Caco-2 (cell line): Measurements from ENCODE around the gene FBXL16. TPM values are rescaled to one million over a fixed set of nuclear protein-coding genes. Genes with fewer than 3 reads are reported as not detected.

Experiments
- BruUV-seq: library from RNA; stranded (reverse); fragments of 400-500 nt; replicated peaks from 2 replicates; lab custom pipeline; 2021; lab: Mats Ljungman, UMichigan
- CTCF ChIA-PET: fragments of 300-600 bp; sonication (Branson Sonifier 250); formaldehyde crosslinking; loops from one replicate; lab custom pipeline; 2022; ENCODE audit warnings: antibody characterized with exemption; lab: Charles Lee
- POLR2A ChIA-PET: fragments of 300-600 bp; sonication (Branson Sonifier 250); formaldehyde crosslinking; loops from one replicate; lab custom pipeline; 2022; ENCODE audit warnings: antibody characterized with exemption; lab: Charles Lee
- DNase-seq, 2 experiments: peaks; one replicate each; pipeline versions ENCODE4 v3.0.0 to v3.0.0-alpha.2; 2020 to 2022
- H3K27me3 ChIP-seq: replicated peaks from 2 replicates; pipeline ENCODE4 v1.6.0; 2011; ENCODE audit warnings: low read length; ENCODE audit not compliant: control insufficient read depth, insufficient read depth
- H3K36me3 ChIP-seq: 2 replicates; pipeline ENCODE4 v1.5.1; 2011; ENCODE audit warnings: low read length; ENCODE audit not compliant: control insufficient read depth, insufficient read depth
- H3K4me1 ChIP-seq: fragments of 250-450 bp; sonication (Bioruptor Pico); 2 replicates; pipeline ENCODE4 v1.5.1; 2020; ENCODE audit warnings: mild to moderate bottlenecking
- H3K4me3 ChIP-seq: 2 replicates; pipeline ENCODE4 v1.5.1; 2011; ENCODE audit warnings: low read depth, mild to moderate bottlenecking, control low read depth, low read length
- H3K9me3 ChIP-seq: fragments of 250-450 bp; sonication (Bioruptor Pico); 2 replicates; pipeline ENCODE4 v1.5.1; 2020; ENCODE audit warnings: mild to moderate bottlenecking, moderate library complexity
- H3K27ac Mint-ChIP-seq: one replicate; pipeline ENCODE4 v1.8.0; 2022; ENCODE audit warnings: mixed read lengths; ENCODE audit not compliant: unreplicated experiment
- H3K27me3 Mint-ChIP-seq: one replicate; pipeline ENCODE4 v1.8.0; 2022; ENCODE audit warnings: mixed read lengths; ENCODE audit not compliant: insufficient read depth, unreplicated experiment
- H3K36me3 Mint-ChIP-seq: one replicate; pipeline ENCODE4 v1.8.0; 2022; ENCODE audit warnings: mild to moderate bottlenecking, mixed read lengths; ENCODE audit not compliant: insufficient read depth, unreplicated experiment
- H3K4me1 Mint-ChIP-seq: one replicate; pipeline ENCODE4 v1.8.0; 2022; ENCODE audit warnings: low read depth, mixed read lengths; ENCODE audit not compliant: unreplicated experiment
- H3K4me3 Mint-ChIP-seq: one replicate; pipeline ENCODE4 v1.8.0; 2022; ENCODE audit warnings: mild to moderate bottlenecking, moderate library complexity, mixed read lengths; ENCODE audit not compliant: unreplicated experiment
- H3K9me3 Mint-ChIP-seq: one replicate; pipeline ENCODE4 v1.8.0; 2022; ENCODE audit warnings: mixed read lengths; ENCODE audit not compliant: unreplicated experiment
- intact Hi-C: fragments of 100-400 bp; cut with micrococcal nuclease; formaldehyde crosslinking; loops from one replicate; pipeline ENCODE4 v1.10.0; 2022; ENCODE audit not compliant: unreplicated experiment
- total RNA-seq: library from RNA; stranded (reverse); gene quantifications from 2 replicates; pipeline ENCODE4 v1.2.3, GENCODE V29; 2022
- TF ChIP-seq, protein P1 (sequence below), 2 experiments: fragments of 200-600 bp in 1 of 2; IDR thresholded peaks; 1 replicate in 1 of 2; 2 replicates in 1 of 2; pipeline versions ENCODE4 v1.5.1 to v1.8.0; 2011 to 2022; ENCODE audit warnings: antibody characterized with exemption in 1 of 2, control low read depth in 1 of 2, inconsistent platforms in 1 of 2, low read depth in 1 of 2, low read length in 1 of 2, mild to moderate bottlenecking in 1 of 2, moderate library complexity in 1 of 2; ENCODE audit not compliant: insufficient read depth in 1 of 2, severe bottlenecking in 1 of 2, unreplicated experiment in 1 of 2

The FBXL16 gene
- total RNA-seq, 1 experiment from 2014 or later: 10.5 TPM

DNA sequence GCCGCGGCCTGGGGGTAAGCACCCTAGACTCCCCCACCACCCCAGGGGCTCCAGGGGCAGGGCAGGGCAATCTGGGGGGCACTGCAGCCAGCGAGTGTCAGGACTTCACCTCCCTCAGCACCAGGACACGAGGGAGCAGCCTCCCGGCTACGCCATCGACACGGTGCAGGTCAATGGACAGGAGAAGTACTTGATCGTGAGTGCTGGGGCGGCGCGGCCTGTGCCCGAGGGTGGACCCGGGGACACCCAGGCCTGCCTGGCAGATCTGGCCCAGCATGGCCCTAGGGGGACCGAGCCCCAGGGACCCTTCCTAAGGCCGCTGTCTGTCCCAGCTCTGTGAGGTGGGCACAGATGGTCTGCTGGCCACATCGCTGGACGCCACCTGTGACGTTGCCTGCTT lies 33.2 kb downstream of the FBXL16 start:
- ChIA-PET CTCF (no interaction called here), POLR2A (no interaction called here)
- Mint-ChIP-seq H3K36me3 (peaks cover 17% of the 10 kb centered on the region), H3K9me3 (no peaks in the 10 kb centered on the region), H3K4me3 (no peak overlapping the region), H3K27me3 (no peaks in the 10 kb centered on the region), H3K4me1 (no peaks in the 10 kb centered on the region), H3K27ac (no peak overlapping the region)
- no peak for DNase-seq
- no peaks in the 10 kb centered on the region for H3K9me3 ChIP-seq
- H3K36me3 ChIP-seq: peaks cover 5% of the 10 kb centered on the region
- intact Hi-C loops: no loop called here
- no peaks in the 10 kb centered on the region for H3K27me3 ChIP-seq
- no peaks in the 10 kb centered on the region; the same call in 1 of the 2 replicates for H3K4me1 ChIP-seq
- BruUV-seq: TSS peak; percentile 3
- no peak overlapping the region for H3K4me3 ChIP-seq
- TF ChIP-seq, protein P1, sequence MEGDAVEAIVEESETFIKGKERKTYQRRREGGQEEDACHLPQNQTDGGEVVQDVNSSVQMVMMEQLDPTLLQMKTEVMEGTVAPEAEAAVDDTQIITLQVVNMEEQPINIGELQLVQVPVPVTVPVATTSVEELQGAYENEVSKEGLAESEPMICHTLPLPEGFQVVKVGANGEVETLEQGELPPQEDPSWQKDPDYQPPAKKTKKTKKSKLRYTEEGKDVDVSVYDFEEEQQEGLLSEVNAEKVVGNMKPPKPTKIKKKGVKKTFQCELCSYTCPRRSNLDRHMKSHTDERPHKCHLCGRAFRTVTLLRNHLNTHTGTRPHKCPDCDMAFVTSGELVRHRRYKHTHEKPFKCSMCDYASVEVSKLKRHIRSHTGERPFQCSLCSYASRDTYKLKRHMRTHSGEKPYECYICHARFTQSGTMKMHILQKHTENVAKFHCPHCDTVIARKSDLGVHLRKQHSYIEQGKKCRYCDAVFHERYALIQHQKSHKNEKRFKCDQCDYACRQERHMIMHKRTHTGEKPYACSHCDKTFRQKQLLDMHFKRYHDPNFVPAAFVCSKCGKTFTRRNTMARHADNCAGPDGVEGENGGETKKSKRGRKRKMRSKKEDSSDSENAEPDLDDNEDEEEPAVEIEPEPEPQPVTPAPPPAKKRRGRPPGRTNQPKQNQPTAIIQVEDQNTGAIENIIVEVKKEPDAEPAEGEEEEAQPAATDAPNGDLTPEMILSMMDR (IDR thresholded peaks at IDR 0.05; ENCODE audit: insufficient read depth in 1 of 2, low read depth in 1 of 2, low read length in 1 of 2, severe bottlenecking in 1 of 2, unreplicated experiment in 1 of 2): no peak

DNA sequence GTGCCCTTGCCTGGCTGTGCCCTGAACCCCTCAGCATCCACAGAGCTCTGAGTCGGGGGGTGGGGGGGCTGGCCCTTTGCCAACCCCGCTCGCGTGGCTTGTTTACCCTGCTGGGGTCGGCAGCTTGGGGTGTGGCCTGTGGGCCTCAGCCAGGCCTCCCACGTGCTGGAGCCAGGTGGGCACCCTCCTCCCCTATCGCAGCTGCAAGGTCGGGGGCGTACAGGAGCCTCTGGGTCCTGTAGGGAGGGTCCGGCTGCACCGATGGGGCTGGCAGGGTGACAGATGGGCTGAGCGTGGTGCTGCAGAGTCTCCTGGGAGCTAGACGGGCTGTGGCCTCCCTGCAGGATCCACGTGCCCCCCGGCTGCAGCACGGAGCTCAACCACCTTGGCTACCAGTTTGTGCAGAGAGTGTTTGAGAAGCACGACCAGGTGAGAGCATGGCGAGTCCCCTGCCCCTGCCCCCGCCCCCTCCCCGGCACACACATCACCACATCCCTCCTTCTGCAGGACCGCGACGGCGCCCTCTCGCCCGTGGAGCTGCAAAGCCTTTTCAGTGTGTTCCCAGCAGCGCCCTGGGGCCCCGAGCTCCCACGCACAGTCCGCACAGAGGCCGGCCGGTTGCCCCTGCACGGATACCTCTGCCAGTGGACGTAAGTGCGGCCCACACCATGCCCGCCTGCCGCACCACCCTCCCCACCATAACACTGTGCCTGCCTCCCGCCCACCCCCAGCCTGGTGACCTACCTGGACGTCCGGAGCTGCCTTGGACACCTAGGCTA lies 34.1 kb downstream of the FBXL16 start:
- no peaks in the 10 kb centered on the region for H3K9me3 ChIP-seq
- H3K27me3 ChIP-seq: no peaks in the 10 kb centered on the region
- Mint-ChIP-seq H3K36me3 (peaks cover 17% of the 10 kb centered on the region), H3K4me1 (no peaks in the 10 kb centered on the region), H3K27ac (no peak overlapping the region), H3K4me3 (peak overlapping the region; percentile 40), H3K9me3 (no peaks in the 10 kb centered on the region), H3K27me3 (no peaks in the 10 kb centered on the region)
- peaks cover 5% of the 10 kb centered on the region for H3K36me3 ChIP-seq
- no peak overlapping the region for H3K4me3 ChIP-seq
- intact Hi-C loops: no loop called here
- no peak for DNase-seq
- BruUV-seq: no TSS peak
- CTCF ChIA-PET: interaction anchor here (0.6 kb wide), 1 partner anchor 9 kb away, joined by 5 read pairs; the partner anchor contains the start of gene STUB1
- TF ChIP-seq, protein P1 (IDR thresholded peaks at IDR 0.05; ENCODE audit: insufficient read depth in 1 of 2, low read depth in 1 of 2, low read length in 1 of 2, severe bottlenecking in 1 of 2, unreplicated experiment in 1 of 2): no peak
- no peaks in the 10 kb centered on the region; the same call in 1 of the 2 replicates for H3K4me1 ChIP-seq
- POLR2A ChIA-PET: no interaction called here

DNA sequence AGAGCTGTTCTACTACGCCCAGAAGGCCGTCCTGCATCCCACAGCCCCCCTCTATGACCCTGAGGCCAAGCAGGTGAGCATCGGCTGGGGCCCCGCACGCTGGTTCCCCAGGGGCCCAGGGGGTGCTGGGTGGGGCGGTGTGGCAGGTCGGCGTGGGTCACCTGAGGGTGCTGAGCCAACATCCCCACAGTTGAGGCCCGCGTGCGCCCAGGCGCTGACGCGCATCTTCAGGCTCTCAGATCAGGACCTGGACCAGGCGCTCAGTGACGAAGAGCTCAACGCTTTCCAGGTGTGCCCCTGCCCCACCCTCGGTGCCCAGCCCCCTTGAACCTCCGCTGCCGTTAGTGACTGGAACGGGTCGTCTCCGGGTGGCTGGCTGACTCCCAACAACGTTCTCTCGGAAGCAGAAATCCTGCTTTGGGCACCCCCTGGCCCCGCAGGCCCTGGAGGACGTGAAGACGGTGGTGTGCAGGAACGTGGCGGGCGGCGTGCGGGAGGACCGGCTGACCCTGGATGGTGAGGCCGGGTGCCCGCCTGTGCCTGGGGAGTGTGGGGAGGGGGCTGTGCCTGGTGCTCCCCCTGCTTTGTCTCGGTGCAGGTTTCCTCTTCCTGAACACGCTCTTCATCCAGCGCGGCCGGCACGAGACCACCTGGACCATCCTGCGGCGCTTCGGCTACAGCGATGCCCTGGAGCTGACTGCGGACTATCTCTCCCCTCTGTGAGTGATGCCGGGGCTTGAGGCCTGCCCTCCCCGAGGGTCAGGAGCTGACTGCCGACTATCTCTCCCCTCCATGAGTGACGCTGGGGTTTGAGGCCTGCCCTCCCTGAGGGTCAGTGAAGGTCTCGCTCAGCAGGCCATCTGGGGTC lies 34.9 kb downstream of the FBXL16 start:
- H3K27ac Mint-ChIP-seq: no peak overlapping the region

More for the DNA sequence above, 34.9 kb downstream of the FBXL16 start:
- Mint-ChIP-seq H3K36me3 (peaks cover 17% of the 10 kb centered on the region), H3K4me1 (no peaks in the 10 kb centered on the region), H3K9me3 (no peaks in the 10 kb centered on the region), H3K4me3 (peak overlapping the region; percentile 40), H3K27me3 (no peaks in the 10 kb centered on the region)
- Histone ChIP-seq H3K4me3 (no peak overlapping the region), H3K36me3 (peaks cover 5% of the 10 kb centered on the region), H3K27me3 (no peaks in the 10 kb centered on the region), H3K4me1 (no peaks in the 10 kb centered on the region; the same call in 1 of the 2 replicates), H3K9me3 (no peaks in the 10 kb centered on the region)
- TF ChIP-seq, protein P1 (IDR thresholded peaks at IDR 0.05; ENCODE audit: insufficient read depth in 1 of 2, low read depth in 1 of 2, low read length in 1 of 2, severe bottlenecking in 1 of 2, unreplicated experiment in 1 of 2): no peak
- no peak for DNase-seq
- BruUV-seq: TSS peak; percentile 4
- intact Hi-C loops: no loop called here
- ChIA-PET POLR2A (no interaction called here), CTCF (interaction anchor here (0.6 kb wide), 1 partner anchor 10 kb away, joined by 5 read pairs; the partner anchor contains the start of gene STUB1)
